Brain microvascular endothelial cell (primary cell): ENCODE measurements around the gene DENND1A.
"Not testable (repeated sequence)": the region's sequence is repeated elsewhere in the genome, so short reads cannot be mapped to it uniquely, and the experiment has no call there.

Source experiments
- DNase-seq: peaks from one replicate; pipeline ENCODE4 v3.0.0-alpha.2; 2020
- H3K27ac ChIP-seq: fragments of 250-450 bp; sonication (Bioruptor Pico); 2 replicates; pipeline ENCODE4 v1.5.1; 2020; ENCODE audit warnings: mild to moderate bottlenecking, moderate library complexity
- H3K27me3 ChIP-seq: fragments of 250-450 bp; sonication (Bioruptor Pico); replicated peaks from 2 replicates; pipeline ENCODE4 v1.5.1; 2020; ENCODE audit warnings: mild to moderate bottlenecking
- H3K36me3 ChIP-seq: fragments of 250-450 bp; sonication (Bioruptor Pico); replicated peaks from 2 replicates; pipeline ENCODE4 v1.5.1; 2020; ENCODE audit warnings: mild to moderate bottlenecking
- H3K4me3 ChIP-seq: 2 replicates; pipeline ENCODE4 v1.5.1; 2011; ENCODE audit warnings: low read depth, mild to moderate bottlenecking, control low read depth, low read length, moderate library complexity
- CTCF ChIP-seq: IDR thresholded peaks from 2 replicates; pipeline ENCODE4 v1.5.1; 2011; ENCODE audit warnings: low read depth, mild to moderate bottlenecking, moderate library complexity, low read length, control low read depth, inconsistent platforms; ENCODE audit errors: missing control alignments
- in situ Hi-C: cut with HindIII; loops from 2 replicates; pipeline ENCODE4 v1.10.0; 2017; ENCODE audit warnings: low sequenced_read_pairs, low pct_ligation_motif_present

The DENND1A gene

GRCh38 chr9:123945532-123945931 lies 15.6 kb upstream of the DENND1A start:
- H3K4me3 ChIP-seq: no peak overlapping the region
- no peak for TF ChIP-seq CTCF
- no peak overlapping the region for H3K27ac ChIP-seq
- in situ Hi-C loops: no loop called here
- no peak for DNase-seq
- no peaks in the 10 kb centered on the region for H3K36me3 ChIP-seq
- no peaks in the 10 kb centered on the region for H3K27me3 ChIP-seq

- DNase-seq, H3K27me3 ChIP-seq, H3K36me3 ChIP-seq, H3K27ac ChIP-seq, in situ Hi-C loops, H3K4me3 ChIP-seq: not testable (repeated sequence)
Measured at GRCh38 chr9:123944464-123944863, 14.5 kb upstream of the DENND1A start.

GRCh38 chr9:123943671-123944070 lies 13.7 kb upstream of the DENND1A start:
- DNase-seq: no peak
- no peak overlapping the region for H3K27ac ChIP-seq
- H3K36me3 ChIP-seq: no peaks in the 10 kb centered on the region
- H3K4me3 ChIP-seq: no peak overlapping the region
- in situ Hi-C loops: no loop called here
- no peaks in the 10 kb centered on the region for H3K27me3 ChIP-seq
- no peak for TF ChIP-seq CTCF

GRCh38 chr9:123942542-123942941 lies 12.6 kb upstream of the DENND1A start:
- no peaks in the 10 kb centered on the region for H3K36me3 ChIP-seq
- no peak overlapping the region for H3K27ac ChIP-seq
- H3K4me3 ChIP-seq: no peak overlapping the region
- no peak for TF ChIP-seq CTCF
- no peaks in the 10 kb centered on the region for H3K27me3 ChIP-seq
- no peak for DNase-seq
- in situ Hi-C loops: no loop called here

- DNase-seq: no peak
- Histone ChIP-seq H3K36me3 (no peaks in the 10 kb centered on the region), H3K27me3 (no peaks in the 10 kb centered on the region), H3K27ac (no peak overlapping the region), H3K4me3 (no peak overlapping the region)
- in situ Hi-C loops: no loop called here
- no peak for TF ChIP-seq CTCF
Measured at GRCh38 chr9:123941524-123942070, 11.7 kb upstream of the DENND1A start.

- H3K36me3 ChIP-seq: no peaks in the 10 kb centered on the region
- H3K4me3 ChIP-seq: no peak overlapping the region
- no peak for DNase-seq
- no peak overlapping the region for H3K27ac ChIP-seq
- no peaks in the 10 kb centered on the region for H3K27me3 ChIP-seq
- in situ Hi-C loops: no loop called here
- TF ChIP-seq CTCF: no peak
Measured at GRCh38 chr9:123940721-123941523, 11.0 kb upstream of the DENND1A start.
